Hepatocyte (in vitro differentiated cells): Measurements from ENCODE around the gene CTNNA2.

Experiments
- CTCF ChIP-seq: fragments of 200-600 bp; sonication (generic); IDR thresholded peaks from 2 replicates; pipeline ENCODE4 v1.5.1; 2016; ENCODE audit warnings: antibody characterized with exemption, mild to moderate bottlenecking; ENCODE audit not compliant: poor library complexity
- EZH2 ChIP-seq: fragments of 200-600 bp; sonication (generic); IDR thresholded peaks from 2 replicates; pipeline ENCODE4 v1.6.1; 2016; ENCODE audit warnings: antibody characterized with exemption, mild to moderate bottlenecking, borderline replicate concordance
- EZH2phosphoT487 ChIP-seq: fragments of 200-600 bp; sonication (generic); IDR thresholded peaks from one replicate; pipeline ENCODE4 v1.6.1; 2018; ENCODE audit warnings: antibody characterized with exemption, mild to moderate bottlenecking, low read depth, moderate library complexity; ENCODE audit not compliant: unreplicated experiment, severe bottlenecking

GRCh38 chr2:79906139-79906890 lies 393.5 kb downstream of the CTNNA2 start:
- TF ChIP-seq CTCF (no peak), EZH2 (no peak), EZH2phosphoT487 (no peak)
